Caki2 (cell line): ENCODE results near the gene HTRA3. TPM values are rescaled to one million over a fixed set of nuclear protein-coding genes. Genes with fewer than 3 reads are reported as not detected.
"Not testable (repeated sequence)": the region's sequence is repeated elsewhere in the genome, so short reads cannot be mapped to it uniquely, and the experiment has no call there.

Experiments
- DNase-seq: peaks from one replicate; pipeline ENCODE4 v3.0.0-alpha.2; 2015; ENCODE audit warnings: low read depth
- in situ Hi-C: cut with HindIII; loops from 2 replicates; pipeline ENCODE4 v1.10.0; 2016; ENCODE audit warnings: low sequenced_read_pairs, low pct_unique_long_range_greater_than_20kb, mixed read lengths
- total RNA-seq: library from RNA; depleted of rRNA; stranded (reverse); fragments of >200 nt; shearing (Covaris generic); gene quantifications from 2 replicates; pipeline ENCODE4 v1.2.3, GENCODE V29; 2014; ENCODE audit warnings: low replicate concordance

HTRA3 gene
- total RNA-seq, 1 experiment from 2014 or later, result not detected

GRCh38 chr4:8326206-8326605, 56.7 kb downstream of the HTRA3 start:
- in situ Hi-C loops, result no loop called here
- DNase-seq, result no peak

GRCh38 chr4:8328456-8328855, 58.9 kb downstream of the HTRA3 start:
- DNase-seq, result no peak
- in situ Hi-C loops, result no loop called here

DNA sequence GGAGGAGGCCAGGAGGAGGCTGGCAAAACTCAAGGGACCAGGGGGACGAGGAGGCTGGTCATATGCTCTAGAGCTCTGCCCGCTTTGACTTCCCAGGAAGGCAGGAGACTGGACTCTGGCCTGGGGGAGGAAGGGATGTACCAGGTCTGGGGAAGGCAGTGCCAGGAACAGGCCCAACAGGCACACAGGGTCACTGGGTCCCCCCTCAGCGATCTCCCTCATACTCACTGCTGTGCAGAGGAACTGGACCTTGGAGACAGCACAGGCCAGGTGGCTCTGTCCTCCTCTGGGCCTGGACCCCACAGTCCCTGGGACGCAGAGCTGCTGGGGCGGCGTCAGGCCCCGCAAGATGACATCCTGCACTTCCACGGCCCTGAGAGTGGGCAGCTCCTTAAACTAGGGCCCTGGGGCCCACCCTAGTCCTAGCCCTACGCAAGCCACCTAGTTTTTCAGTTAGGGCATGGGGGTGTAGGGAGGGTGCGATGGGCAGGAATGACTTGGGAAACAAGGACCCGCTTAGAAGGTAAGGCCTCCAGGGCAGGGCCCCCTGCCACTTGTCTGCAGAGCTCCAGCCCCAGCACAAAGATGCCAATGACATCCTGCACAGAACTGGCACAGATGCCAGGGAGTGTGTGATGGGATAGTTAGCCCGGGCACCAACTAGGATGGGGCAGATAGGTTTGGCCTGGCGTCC, 59.5 kb downstream of the HTRA3 start:
- DNase-seq, result no peak
- in situ Hi-C loops, result no loop called here

- no peak for DNase-seq
- in situ Hi-C loops, result no loop called here
Observed at GRCh38 chr4:8329560-8329858, 60.0 kb downstream of the HTRA3 start.

DNA sequence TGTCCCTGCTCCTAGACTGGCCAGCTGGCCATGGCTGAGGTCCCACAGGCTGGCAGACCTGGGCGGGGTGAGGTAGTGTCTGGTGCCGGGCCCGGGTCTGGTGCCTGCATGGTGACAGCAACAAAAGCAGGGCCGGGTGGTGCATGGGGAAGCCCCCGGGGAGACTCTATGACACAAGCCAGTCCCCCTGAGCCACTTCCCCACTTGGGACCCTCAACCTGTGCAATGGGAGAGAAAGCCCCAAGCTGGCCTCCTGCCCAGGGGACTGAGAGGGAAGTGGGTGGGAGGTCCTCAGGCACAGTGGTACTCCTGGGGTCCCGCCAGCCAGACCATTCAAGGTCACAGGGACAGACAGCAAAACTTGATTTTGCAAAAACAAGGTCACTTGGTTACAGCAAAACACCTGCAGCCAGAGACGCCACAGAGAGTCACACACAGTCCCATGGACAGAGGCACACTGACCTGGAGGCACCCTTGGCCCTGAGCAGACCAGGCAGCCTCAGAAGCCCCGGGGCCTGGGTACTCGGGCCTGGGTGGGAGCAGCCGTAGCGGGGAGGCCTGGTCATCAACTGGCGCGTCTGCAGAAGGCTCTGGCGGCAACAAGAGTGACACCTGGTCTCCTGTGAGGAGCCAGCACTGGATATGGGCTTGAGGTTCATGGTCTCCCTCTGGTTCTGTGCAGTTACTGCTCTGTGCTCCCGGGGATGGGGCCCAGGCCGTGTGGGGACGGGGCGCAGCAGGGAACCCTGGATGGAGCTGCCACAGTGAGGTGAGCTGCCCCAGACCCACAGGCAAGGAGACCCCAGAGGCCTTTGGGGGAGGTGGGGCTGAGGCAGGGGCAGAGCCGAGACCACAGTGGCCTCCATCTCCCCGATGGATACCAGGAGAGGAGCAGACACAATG, 60.6 kb downstream of the HTRA3 start:
- DNase-seq, result no peak
- in situ Hi-C loops, result no loop called here

- in situ Hi-C loops, result no loop called here
- DNase-seq, result no peak
Observed at GRCh38 chr4:8330821-8331574, 61.4 kb downstream of the HTRA3 start.

DNA sequence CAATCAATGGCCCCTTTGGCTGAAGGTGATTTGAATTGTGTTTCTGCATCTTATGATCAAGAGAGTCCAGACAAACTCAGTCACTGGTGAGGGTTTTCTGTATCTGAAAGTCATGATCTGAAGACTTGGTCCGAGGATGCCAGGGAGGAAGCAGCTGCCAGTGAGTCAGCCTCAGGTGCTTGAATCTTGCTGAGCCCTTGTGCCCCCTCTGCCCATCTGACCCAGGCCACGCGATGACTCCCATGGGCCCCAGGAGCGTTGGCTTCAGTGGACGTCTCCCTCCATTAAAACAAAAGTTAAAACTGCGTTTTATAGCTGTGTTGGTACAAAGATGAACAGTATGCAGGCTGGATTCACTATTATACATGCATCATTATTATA, 62.0 kb downstream of the HTRA3 start:
- in situ Hi-C loops, result no loop called here

DNA sequence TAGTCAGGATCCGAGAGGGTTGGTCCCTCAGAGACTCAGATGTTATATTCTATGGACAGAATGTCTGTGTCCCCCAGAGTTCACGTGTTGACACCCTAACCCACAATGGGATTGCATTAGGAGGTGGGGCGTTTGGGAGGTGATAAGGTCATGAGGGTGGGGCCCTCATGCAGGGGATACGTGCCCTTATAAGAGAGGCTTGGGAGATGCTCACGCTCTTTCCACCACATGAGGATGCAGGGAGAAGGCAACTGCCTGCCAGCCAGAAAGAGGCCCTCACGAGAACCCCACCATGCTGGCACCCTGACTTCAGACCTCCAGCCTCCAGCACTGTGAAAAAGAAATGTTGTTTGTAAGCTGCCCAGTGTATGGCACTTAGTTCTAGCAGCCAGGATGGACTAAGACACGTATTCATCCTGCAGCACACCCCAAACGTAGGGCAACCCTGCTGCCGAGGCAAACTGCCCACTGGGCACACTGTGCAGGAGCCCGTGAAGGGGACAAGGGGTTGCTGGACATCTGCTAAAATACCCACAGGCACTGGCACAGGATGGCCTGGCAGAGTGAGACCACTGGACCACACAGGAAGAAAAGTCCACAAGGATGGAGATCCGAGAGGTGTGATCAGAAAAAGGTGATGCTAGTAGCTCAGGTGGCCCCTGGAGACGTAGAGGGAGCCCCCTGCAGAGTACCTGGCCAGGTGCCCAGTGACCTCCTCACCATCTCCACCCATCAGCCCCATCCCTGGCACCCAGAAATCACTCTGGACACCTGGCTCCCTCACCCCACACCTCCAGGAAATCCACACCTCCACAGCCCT, 62.7 kb downstream of the HTRA3 start:
- in situ Hi-C loops, result no loop called here
- DNase-seq, result no peak

More for the DNA sequence above, 62.0 kb downstream of the HTRA3 start:
- DNase-seq, result no peak

GRCh38 chr4:8332891-8333331, 63.4 kb downstream of the HTRA3 start:
- in situ Hi-C loops, result no loop called here
- no peak for DNase-seq

- in situ Hi-C loops, result no loop called here
- DNase-seq, result no peak
Observed at GRCh38 chr4:8333726-8334460, 64.3 kb downstream of the HTRA3 start.

GRCh38 chr4:8334786-8335460, 65.4 kb downstream of the HTRA3 start:
- no peak for DNase-seq

DNA sequence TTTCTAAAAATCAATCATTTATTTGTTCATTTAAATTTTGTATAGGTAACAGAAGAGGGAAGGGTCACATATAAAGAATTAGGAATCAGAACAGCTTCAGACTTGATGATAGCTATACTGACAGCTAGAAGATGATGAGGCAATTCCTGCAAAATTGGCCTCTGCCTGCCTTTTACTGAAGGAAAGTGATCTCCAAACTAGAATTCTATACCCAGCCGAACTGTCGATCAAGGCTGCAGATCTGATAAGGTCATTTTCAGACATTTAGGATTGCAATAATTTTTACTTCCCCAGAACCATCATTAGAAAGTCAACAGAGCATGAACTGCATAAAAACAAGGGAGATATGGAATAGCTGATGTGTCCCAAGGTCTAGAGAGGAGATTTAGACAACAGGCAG, 66.3 kb downstream of the HTRA3 start:
- in situ Hi-C loops, result no loop called here
- DNase-seq, result no peak

More at GRCh38 chr4:8334786-8335460, 65.4 kb downstream of the HTRA3 start:
- in situ Hi-C loops, result no loop called here

GRCh38 chr4:8336412-8337075, 67.0 kb downstream of the HTRA3 start:
- in situ Hi-C loops, result no loop called here
- DNase-seq, result no peak

DNA sequence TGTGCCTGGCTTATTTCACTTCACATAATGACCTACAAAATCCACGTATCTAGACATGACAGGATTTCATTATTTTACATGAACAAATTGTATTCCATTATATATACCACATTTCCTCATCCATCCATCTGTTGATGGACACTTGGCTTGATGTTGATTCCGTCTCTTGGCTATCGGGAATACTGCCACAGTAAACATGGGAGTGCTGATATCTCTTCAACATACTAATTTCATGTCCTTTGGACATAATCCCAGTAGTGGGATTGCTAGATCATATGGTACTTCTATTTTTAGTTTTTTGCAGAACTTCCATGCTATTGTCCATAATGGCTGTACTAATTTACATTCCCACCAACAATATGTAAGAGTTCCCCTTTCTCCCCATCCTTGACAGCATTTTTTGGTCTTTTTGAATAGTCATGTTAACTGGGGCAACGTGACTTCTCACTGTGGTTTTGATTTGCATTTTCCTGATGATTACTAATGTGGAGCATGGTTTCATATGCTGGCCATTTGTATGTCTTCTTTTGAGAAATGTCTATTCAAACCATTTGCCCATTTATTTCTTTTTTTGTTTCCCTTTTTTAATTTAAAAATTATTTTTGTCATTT, 68.9 kb downstream of the HTRA3 start:
- in situ Hi-C loops, result no loop called here
- DNase-seq, result no peak

DNA sequence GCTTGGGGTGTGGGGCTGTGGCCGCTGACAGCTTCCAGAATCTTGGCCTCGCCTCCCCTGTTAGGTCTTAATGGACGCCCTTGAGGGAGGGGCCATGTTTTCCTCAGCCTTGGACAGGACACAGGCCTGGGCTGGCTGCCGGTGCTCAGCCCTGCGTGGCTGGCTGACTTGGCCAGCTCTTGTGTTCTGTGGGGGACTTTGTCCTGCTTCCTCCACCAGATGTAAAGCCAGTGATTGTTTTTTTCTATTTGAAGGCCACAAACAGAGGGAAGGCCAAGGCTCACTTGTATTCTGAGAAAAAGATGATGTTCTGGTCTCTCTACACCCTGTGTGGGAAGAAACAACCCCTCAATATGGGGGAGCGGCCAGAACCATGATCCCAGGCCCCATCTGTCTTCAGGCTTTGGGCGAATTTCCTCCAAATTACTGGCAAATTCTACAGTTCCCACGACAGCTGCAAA, 71.3 kb downstream of the HTRA3 start:
- DNase-seq, result no peak
- in situ Hi-C loops, result no loop called here

DNA sequence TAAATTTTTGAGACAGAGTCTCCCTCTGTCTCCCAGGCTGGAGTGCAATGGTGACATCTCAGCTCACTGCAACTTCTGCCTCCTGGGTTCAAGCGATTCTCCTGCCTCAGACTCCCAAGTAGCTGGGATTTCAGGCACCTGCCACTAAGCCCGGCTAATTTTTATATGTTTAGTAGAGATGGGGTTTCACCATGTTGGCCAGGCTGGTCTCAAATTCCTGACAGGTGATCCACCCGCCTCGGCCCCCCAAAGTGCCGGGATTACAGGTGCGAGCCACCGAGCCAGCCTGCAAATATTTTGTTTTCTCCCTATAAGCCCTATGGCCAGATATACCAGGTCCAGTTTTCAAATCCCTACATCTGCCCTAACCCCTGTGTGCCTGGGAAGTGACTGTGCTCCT, 71.7 kb downstream of the HTRA3 start:
- in situ Hi-C loops, DNase-seq: not testable (repeated sequence)
